ENCODE data around the gene C1GALT1. TPM values are rescaled to one million over a fixed set of nuclear protein-coding genes. Genes with fewer than 3 reads are reported as not detected.

C1GALT1 gene
- total and polyA plus RNA-seq, 2 donors (not counting 3 experiments of a cell fraction or from before 2014, with no cell fraction given) = 18.3 to 31.1 TPM

GRCh38 chr7:7151285-7151684, 31.1 kb upstream of the C1GALT1 start:
- H3K4me1 ChIP-seq (ENCODE audit: control insufficient read depth, extremely low read depth, insufficient read depth, low read length) = no peaks in the 10 kb centered on the region
- POLR2A ChIA-PET = no interaction called here
- no peaks in the 10 kb centered on the region for H3K27me3 ChIP-seq (ENCODE audit: control insufficient read depth in 2 of 2, insufficient read depth in 2 of 2, low read length in 2 of 2)
- no peak overlapping the region for H2AFZ ChIP-seq (ENCODE audit: low read depth, low read length)
- dilution Hi-C loops (cut with MboI; ENCODE audit: extremely low pct_ligation_motif_present, low sequenced_read_pairs) = no loop called here
- DNase-seq (ENCODE audit: low read depth, low spot score) = no peak
- CTCF ChIA-PET = no interaction called here
- BruUV-seq (replicated peaks) = no TSS peak
- intact Hi-C loops (cut with micrococcal nuclease) = no loop called here
- FAIRE-seq = no peak
- no peak overlapping the region for H3K4me2 ChIP-seq (ENCODE audit: insufficient read depth, low read length)
- H3K9ac ChIP-seq (replicated peaks; ENCODE audit: extremely low read depth, insufficient read depth, low read length) = no peak overlapping the region
- no peak overlapping the region for H3K27ac ChIP-seq (ENCODE audit: insufficient read depth, low read depth, low read length)
- no peaks in the 10 kb centered on the region for H3K79me2 ChIP-seq (ENCODE audit: control insufficient read depth, insufficient read depth, low read length)
- no peak overlapping the region for H3K4me3 ChIP-seq (replicated peaks in 1 of 3; ENCODE audit: insufficient read depth in 1 of 3, low read depth in 1 of 3, low read length in 3 of 3)
- TF ChIP-seq JUN (IDR thresholded peaks at IDR 0.05; ENCODE audit: borderline replicate concordance, insufficient read depth, insufficient read length, low read depth) (no peak), FOS (IDR thresholded peaks at IDR 0.05; ENCODE audit: borderline replicate concordance, insufficient read depth, low read length) (no peak), MYC (IDR thresholded peaks at IDR 0.05; ENCODE audit: low read depth, low read length) (no peak), EZH2 (IDR thresholded peaks at IDR 0.05; ENCODE audit: borderline replicate concordance, low read depth, low read length, severe bottlenecking) (no peak), POLR2A (IDR thresholded peaks at IDR 0.05; ENCODE audit: low read depth, low read length) (no peak), CTCF (IDR thresholded peaks at IDR 0.05; ENCODE audit: extremely low read depth in 1 of 2, insufficient read depth in 1 of 2, low read depth in 1 of 2, low read length in 2 of 2) (no peak), GATA2 (IDR thresholded peaks at IDR 0.05; ENCODE audit: insufficient read depth, insufficient read length, low read depth, low read length) (no peak), POLR2AphosphoS5 (IDR thresholded peaks at IDR 0.05; ENCODE audit: insufficient read depth, low read depth, low read length) (no peak)
- TF ChIP-seq, protein P1, sequence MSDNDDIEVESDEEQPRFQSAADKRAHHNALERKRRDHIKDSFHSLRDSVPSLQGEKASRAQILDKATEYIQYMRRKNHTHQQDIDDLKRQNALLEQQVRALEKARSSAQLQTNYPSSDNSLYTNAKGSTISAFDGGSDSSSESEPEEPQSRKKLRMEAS (IDR thresholded peaks at IDR 0.05; ENCODE audit: insufficient read depth, insufficient read length) = no peak
- H4K20me1 ChIP-seq (replicated peaks; ENCODE audit: control insufficient read depth, extremely low read depth, insufficient read depth, low read length) = no peaks in the 10 kb centered on the region
- no peaks in the 10 kb centered on the region for H3K9me1 ChIP-seq (replicated peaks; ENCODE audit: control insufficient read depth, extremely low read depth, insufficient read depth, low read length)
- H3K36me3 ChIP-seq (ENCODE audit: control insufficient read depth in 2 of 2, extremely low read depth in 1 of 2, insufficient read depth in 2 of 2, low read length in 2 of 2) = no peaks in the 10 kb centered on the region
- H3K9me3 ChIP-seq (replicated peaks; ENCODE audit: control insufficient read depth, insufficient read depth, low read length) = no peaks in the 10 kb centered on the region

All from endothelial cell of umbilical vein (primary cell).